GM12875 (cell line): Measurements from ENCODE around the gene NKAIN2.

Experiments
- H3K4me3 ChIP-seq: one replicate; pipeline ENCODE4 v1.5.1; 2011; ENCODE audit warnings: low read depth, low read length, control low read depth
- CTCF ChIP-seq: IDR thresholded peaks from 2 replicates; pipeline ENCODE4 v1.5.1; 2011; ENCODE audit warnings: low read depth, mild to moderate bottlenecking, control low read depth, inconsistent platforms, low read length, moderate library complexity, borderline replicate concordance; ENCODE audit not compliant: insufficient read depth

Gene NKAIN2

GRCh38 chr6:124055963-124056362, 252.3 kb downstream of the NKAIN2 start:
- TF ChIP-seq CTCF, result no peak
- no peak overlapping the region for H3K4me3 ChIP-seq

GRCh38 chr6:124056407-124057334, 253.0 kb downstream of the NKAIN2 start:
- no peak for TF ChIP-seq CTCF
- H3K4me3 ChIP-seq, result no peak overlapping the region

DNA sequence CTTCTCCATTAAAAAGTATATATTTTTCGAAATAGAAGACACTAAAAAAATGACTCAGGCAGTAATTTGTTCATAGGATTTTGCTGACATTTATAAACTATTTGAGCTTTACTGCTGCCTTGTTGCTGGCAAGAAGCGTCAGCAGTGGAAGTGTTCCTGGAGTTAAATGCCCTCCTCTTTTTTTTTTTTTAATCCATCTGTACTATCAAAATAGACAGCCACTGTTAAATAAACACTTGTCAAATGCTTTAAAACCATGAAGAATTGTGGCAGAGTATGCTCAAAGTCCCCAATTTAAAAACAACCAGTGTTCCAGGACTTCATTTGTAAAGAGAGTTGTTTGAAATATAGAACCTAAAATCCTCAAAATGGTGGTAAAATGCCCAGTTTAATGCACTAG, 253.8 kb downstream of the NKAIN2 start:
- H3K4me3 ChIP-seq, result no peak overlapping the region
- TF ChIP-seq CTCF, result no peak

GRCh38 chr6:124064317-124065113, 260.9 kb downstream of the NKAIN2 start:
- H3K4me3 ChIP-seq, result no peak overlapping the region
- no peak for TF ChIP-seq CTCF

DNA sequence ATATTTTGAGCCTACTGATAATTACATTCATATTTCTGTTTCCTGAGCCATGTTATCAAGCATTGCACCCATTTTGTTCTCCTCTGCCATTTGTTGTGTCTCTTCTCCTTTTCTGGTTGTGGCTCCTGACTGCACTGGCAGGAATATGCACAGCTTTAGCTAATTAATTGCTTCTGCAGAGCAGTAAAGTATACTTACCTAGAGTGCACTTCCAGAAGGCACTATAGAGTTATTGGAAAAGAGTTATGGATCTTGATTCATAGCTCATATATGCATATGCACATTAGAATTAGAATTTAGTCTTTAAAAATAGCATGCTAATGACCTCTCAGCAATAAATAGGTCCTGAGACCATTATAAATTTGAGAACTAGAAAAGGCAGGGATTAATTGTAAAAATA, 262.6 kb downstream of the NKAIN2 start:
- no peak for TF ChIP-seq CTCF

DNA sequence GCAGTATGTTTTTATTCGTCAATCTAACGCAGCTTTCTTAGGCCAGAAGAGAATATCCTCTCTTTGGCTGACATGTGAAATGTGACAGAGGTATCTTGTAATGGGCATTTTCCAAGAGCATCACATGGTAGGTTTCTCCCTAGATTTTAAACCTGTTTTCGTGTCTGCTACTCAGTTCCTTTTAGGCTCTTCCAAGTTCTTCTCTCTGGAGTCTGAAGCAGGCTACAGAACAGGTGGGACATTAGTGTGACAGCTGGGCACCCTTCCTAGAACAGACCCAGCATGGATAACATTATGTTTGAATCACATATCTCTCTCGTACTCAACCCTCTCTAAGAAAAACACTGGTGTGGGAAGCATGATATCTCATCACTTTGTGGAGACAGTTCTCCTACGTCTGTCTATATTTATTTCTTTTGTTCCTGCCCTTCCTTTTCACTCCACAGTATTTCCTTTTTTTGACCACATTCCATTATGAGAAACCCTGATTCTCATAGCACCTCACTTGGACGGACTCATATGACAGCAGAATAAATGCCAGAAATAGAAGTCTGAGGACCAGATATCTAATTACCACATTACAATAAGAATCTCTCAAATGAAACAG, 263.4 kb downstream of the NKAIN2 start:
- TF ChIP-seq CTCF, result no peak

More for the DNA sequence above, 262.6 kb downstream of the NKAIN2 start:
- no peak overlapping the region for H3K4me3 ChIP-seq

More for the DNA sequence above, 263.4 kb downstream of the NKAIN2 start:
- no peak overlapping the region for H3K4me3 ChIP-seq
